Activated B cell treated with CpG ODN at 0.5 μM for 24 hours (primary cell): ENCODE results near the gene PXDC1. TPM values are rescaled to one million over a fixed set of nuclear protein-coding genes. Genes with fewer than 3 reads are reported as not detected.

ENCODE experiments used
- ATAC-seq: fragments of 200-7000 bp; cut with Tn5 transposase; one replicate; pipeline ENCODE4 v1.10.0; 2021; ENCODE audit warnings: low read depth, mild to moderate bottlenecking, moderate library complexity
- CTCF ChIA-PET: fragments of 350-600 bp; sonication (Branson Sonifier 250); formaldehyde crosslinking; loops from one replicate; lab custom pipeline; 2021; ENCODE audit warnings: antibody characterized with exemption; lab: Charles Lee
- POLR2A ChIA-PET: fragments of 350-600 bp; sonication (Branson Sonifier 250); formaldehyde crosslinking; loops from one replicate; lab custom pipeline; 2021; ENCODE audit warnings: antibody characterized with exemption; lab: Charles Lee
- DNase-seq: peaks from one replicate; pipeline ENCODE4 v3.0.0; 2022
- H3K27ac Mint-ChIP-seq: one replicate; pipeline ENCODE4 v1.8.0; 2020; ENCODE audit warnings: mixed read lengths
- H3K27me3 Mint-ChIP-seq: one replicate; pipeline ENCODE4 v1.8.0; 2021; ENCODE audit warnings: mixed read lengths
- H3K36me3 Mint-ChIP-seq: one replicate; pipeline ENCODE4 v1.8.0; 2021; ENCODE audit warnings: low read depth, mixed read lengths
- H3K4me1 Mint-ChIP-seq: one replicate; pipeline ENCODE4 v1.8.0; 2021; ENCODE audit warnings: mixed read lengths
- H3K4me3 Mint-ChIP-seq: one replicate; pipeline ENCODE4 v1.8.0; 2020; ENCODE audit warnings: mild to moderate bottlenecking, mixed read lengths
- H3K9me3 Mint-ChIP-seq: one replicate; pipeline ENCODE4 v1.8.0; 2020; ENCODE audit warnings: mixed read lengths
- CTCF ChIP-seq: fragments of 200-600 bp; IDR thresholded peaks from one replicate; pipeline ENCODE4 v1.8.0; 2022; ENCODE audit warnings: antibody characterized with exemption, mild to moderate bottlenecking
- intact Hi-C: fragments of 100-400 bp; cut with micrococcal nuclease; formaldehyde crosslinking; loops from one replicate; pipeline ENCODE4 v1.15.1; 2024
- total RNA-seq: library from RNA; stranded (reverse); gene quantifications from 2 replicates; pipeline ENCODE4 v1.2.3, GENCODE V29; 2022

The PXDC1 gene
- total RNA-seq, 1 donor from 2014 or later: 3.9 TPM

DNA sequence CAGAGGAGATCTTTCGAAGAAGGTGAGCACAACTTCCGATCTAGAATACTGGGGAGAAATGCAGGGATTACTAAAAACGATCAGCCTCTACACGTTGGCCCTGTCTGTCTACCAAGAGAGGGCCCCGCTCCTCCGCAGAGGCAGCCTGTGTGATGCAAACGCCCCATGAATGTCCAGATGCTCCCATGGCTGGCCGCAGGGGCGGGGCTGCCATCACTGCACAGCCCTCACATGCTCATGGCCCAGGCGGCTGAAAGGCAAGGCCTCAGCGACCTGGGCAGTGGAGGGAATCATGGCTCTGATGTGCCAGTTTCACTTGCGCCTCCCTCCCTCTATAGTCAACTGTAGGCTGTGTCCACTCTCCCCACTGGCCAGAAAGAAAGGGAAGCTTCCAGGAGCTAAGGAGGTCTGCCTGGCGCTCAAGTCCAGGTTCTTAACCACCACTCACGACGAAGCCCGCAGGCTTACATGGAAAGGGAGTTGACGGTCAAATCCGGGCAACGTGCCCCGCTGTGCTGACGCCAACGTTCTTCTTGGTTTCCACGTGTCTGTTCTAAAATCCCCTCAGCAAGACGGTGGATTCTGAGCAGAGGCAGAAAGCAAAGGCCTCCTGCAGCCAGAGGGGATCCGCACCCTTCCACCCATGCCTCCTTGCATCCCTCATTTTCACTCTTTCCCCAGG is 14.2 kb downstream of the PXDC1 start:
- ATAC-seq (no peak), DNase-seq (no peak)
- peaks cover 2% of the 10 kb centered on the region for H3K27me3 Mint-ChIP-seq
- H3K27ac Mint-ChIP-seq: no peak overlapping the region
- ChIA-PET CTCF (no interaction called here), POLR2A (no interaction called here)
- intact Hi-C loops: no loop called here
- TF ChIP-seq CTCF: no peak
- H3K4me3 Mint-ChIP-seq: no peak overlapping the region
- H3K4me1 Mint-ChIP-seq: peaks cover 4% of the 10 kb centered on the region
- H3K36me3 Mint-ChIP-seq: peaks cover 40% of the 10 kb centered on the region
- H3K9me3 Mint-ChIP-seq: peaks cover 3% of the 10 kb centered on the region

DNA sequence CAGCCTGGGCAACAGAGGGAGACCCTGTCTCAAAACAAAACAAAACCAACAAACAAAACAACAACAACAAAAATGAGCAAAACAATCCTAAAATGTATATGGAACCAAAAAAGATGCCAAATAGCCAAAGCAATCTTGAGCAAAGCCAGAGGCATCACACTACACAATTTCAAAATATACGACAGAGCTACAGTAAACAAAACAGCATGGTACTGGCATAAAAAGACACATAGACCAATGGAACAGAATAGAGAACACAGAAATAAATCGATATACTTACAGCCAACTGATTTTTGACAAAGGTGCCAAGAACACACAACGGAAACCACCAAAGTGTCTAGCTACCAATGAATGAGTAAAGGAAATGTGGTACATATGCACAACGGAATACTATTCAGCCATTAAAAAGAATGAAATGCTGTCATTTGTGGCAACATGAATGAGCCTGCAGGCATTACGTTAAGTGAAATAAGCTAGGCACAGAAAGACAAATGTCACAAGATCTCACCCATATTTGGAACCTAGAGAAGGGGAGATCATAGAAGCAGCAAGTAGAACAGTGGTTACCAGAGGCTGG is 16.4 kb downstream of the PXDC1 start:
- peaks cover 2% of the 10 kb centered on the region for H3K27me3 Mint-ChIP-seq
- peaks cover 2% of the 10 kb centered on the region for H3K4me1 Mint-ChIP-seq
- ChIA-PET CTCF (interaction anchor here (0.6 to 6.3 kb wide), 4 partner anchors 198 to 494 kb away, joined by 3 to 130 read pairs (median 3); no protein-coding TSS in a partner anchor), POLR2A (no interaction called here)
- DNase-seq (no peak), ATAC-seq (no peak)
- H3K4me3 Mint-ChIP-seq: no peak overlapping the region
- peaks cover 40% of the 10 kb centered on the region for H3K36me3 Mint-ChIP-seq
- no peak for TF ChIP-seq CTCF
- H3K27ac Mint-ChIP-seq: no peak overlapping the region
- intact Hi-C loops: no loop called here
- H3K9me3 Mint-ChIP-seq: peaks cover 3% of the 10 kb centered on the region

DNA sequence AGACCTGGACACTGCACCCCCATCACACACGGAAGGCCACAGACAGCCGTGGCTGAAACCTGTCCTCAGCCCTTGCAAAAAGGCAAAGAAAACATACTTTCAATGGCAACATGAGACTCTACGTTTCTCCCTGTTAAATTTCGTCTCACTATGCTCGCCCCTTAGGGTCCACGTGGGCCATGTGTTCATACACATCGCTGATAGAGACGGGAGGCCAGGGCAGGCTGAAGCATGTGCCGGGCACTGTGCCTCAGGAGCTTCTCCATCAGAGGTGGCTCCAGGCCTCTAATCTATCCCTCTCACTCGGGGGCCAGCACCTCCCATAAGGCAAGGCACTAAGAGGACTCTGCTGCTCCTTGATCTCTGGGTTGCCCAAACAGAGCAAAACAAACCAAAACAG is 17.5 kb downstream of the PXDC1 start:
- Mint-ChIP-seq H3K27me3 (peaks cover 2% of the 10 kb centered on the region), H3K4me3 (no peak overlapping the region), H3K9me3 (peaks cover 3% of the 10 kb centered on the region), H3K4me1 (peaks cover 2% of the 10 kb centered on the region), H3K27ac (no peak overlapping the region), H3K36me3 (peaks cover 40% of the 10 kb centered on the region)
- CTCF ChIA-PET: interaction anchor here (6.3 kb wide), 1 partner anchor 455 kb away, joined by 130 read pairs; no protein-coding TSS in a partner anchor
- ATAC-seq: no peak
- intact Hi-C loops: loop anchor here (5.0 kb wide), 2 partner anchors 277 to 737 kb away; partner anchors contain the start of genes NQO2 and SLC22A23
- DNase-seq: no peak
- no peak for TF ChIP-seq CTCF
- POLR2A ChIA-PET: no interaction called here

DNA sequence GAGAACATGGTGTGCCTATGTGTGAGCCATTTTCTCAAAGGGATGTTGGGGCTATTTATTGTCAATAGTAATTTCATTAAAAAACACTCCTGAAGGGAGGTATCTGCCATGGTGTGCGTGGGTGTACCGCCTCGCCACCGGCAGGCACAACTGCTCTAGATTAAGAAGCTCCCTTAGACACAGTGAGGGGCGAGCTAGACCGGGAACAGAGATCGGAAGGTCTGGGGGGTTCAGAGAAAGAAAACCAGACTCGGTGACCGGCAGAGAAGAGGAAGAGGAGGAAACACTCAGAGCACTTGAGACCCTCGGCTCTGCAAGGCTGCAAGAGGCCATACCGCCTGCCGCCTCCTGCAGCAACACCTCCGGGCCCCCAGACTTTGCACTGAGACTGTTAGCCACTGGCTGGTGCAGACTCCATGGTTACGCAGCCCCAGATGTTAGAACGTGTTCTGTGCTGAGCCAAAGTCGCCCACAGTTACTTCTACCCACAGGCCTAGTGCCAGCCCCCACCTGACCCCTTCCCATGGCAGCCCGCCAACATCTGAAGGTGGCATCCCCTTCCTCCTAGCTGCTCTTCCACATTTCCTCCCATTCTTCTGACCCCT is 18.1 kb downstream of the PXDC1 start:
- CTCF ChIA-PET: interaction anchor here (0.9 to 6.3 kb wide), 6 partner anchors 8 to 463 kb away, joined by 3 to 130 read pairs (median 4); no protein-coding TSS in a partner anchor
- Mint-ChIP-seq H3K36me3 (peaks cover 42% of the 10 kb centered on the region), H3K4me1 (peaks cover 2% of the 10 kb centered on the region), H3K4me3 (no peak overlapping the region), H3K27me3 (peaks cover 2% of the 10 kb centered on the region), H3K27ac (no peak overlapping the region), H3K9me3 (peaks cover 3% of the 10 kb centered on the region)
- TF ChIP-seq CTCF: no peak
- DNase-seq (no peak), ATAC-seq (no peak)
- intact Hi-C loops: loop anchor here (5.0 kb wide), 2 partner anchors 276 to 736 kb away; partner anchors contain the start of genes NQO2 and SLC22A23
- POLR2A ChIA-PET: interaction anchor here (1.1 kb wide), 1 partner anchor 13 kb away, joined by 3 read pairs; no protein-coding TSS in a partner anchor
